WTC11 (cell line): Measurements from ENCODE around the gene MON2. TPM values are rescaled to one million over a fixed set of nuclear protein-coding genes. Genes with fewer than 3 reads are reported as not detected.
"Not testable (repeated sequence)": the region's sequence is repeated elsewhere in the genome, so short reads cannot be mapped to it uniquely, and the experiment has no call there.

ENCODE experiments used
- ATAC-seq: fragments of 200-7000 bp; cut with Tn5 transposase; 2 replicates; pipeline ENCODE4 v1.10.0; 2021; ENCODE audit warnings: mild to moderate bottlenecking, moderate library complexity
- CTCF ChIA-PET: fragments of 300-600 bp; sonication (Branson Sonifier 250); formaldehyde crosslinking; loops from one replicate; lab custom pipeline; 2021; ENCODE audit warnings: antibody characterized with exemption; lab: Charles Lee
- POLR2A ChIA-PET: fragments of 350-600 bp; sonication (Branson Sonifier 250); formaldehyde crosslinking; loops from one replicate; lab custom pipeline; 2021; ENCODE audit warnings: antibody characterized with exemption; lab: Charles Lee
- DNase-seq: peaks from one replicate; pipeline ENCODE4 v3.0.0; 2021; ENCODE audit warnings: low spot score
- H3K27ac Mint-ChIP-seq: 2 replicates; pipeline ENCODE4 v1.8.0; 2021; ENCODE audit warnings: mixed read lengths
- H3K27me3 Mint-ChIP-seq: 2 replicates; pipeline ENCODE4 v1.8.0; 2021; ENCODE audit warnings: low read depth, mild to moderate bottlenecking, moderate library complexity, mixed read lengths
- H3K36me3 Mint-ChIP-seq: 2 replicates; pipeline ENCODE4 v1.8.0; 2021; ENCODE audit warnings: mixed read lengths
- H3K4me1 Mint-ChIP-seq: 2 replicates; pipeline ENCODE4 v1.8.0; 2022; ENCODE audit warnings: mixed read lengths
- H3K4me3 Mint-ChIP-seq: 2 replicates; pipeline ENCODE4 v1.8.0; 2021; ENCODE audit warnings: mild to moderate bottlenecking, moderate library complexity, mixed read lengths
- H3K9me3 Mint-ChIP-seq: 2 replicates; pipeline ENCODE4 v1.8.0; 2021; ENCODE audit warnings: mixed read lengths
- EMX1 ChIP-seq: fragments of 250-450 bp; sonication (Bioruptor Pico); IDR thresholded peaks from 2 replicates; pipeline ENCODE4 v1.8.0; 2021; ENCODE audit warnings: mild to moderate bottlenecking
- ESRRA ChIP-seq: sonication (generic); formaldehyde crosslinking; IDR thresholded peaks from 2 replicates; pipeline ENCODE4 v1.8.1; 2022; ENCODE audit warnings: mild to moderate bottlenecking, missing genetic modification reagents, borderline replicate concordance
- IRF2 ChIP-seq: sonication (generic); formaldehyde crosslinking; IDR thresholded peaks from 2 replicates; pipeline ENCODE4 v1.8.0; 2022; ENCODE audit warnings: low read depth, missing genetic modification reagents, borderline replicate concordance
- MYBL2 ChIP-seq: sonication (generic); formaldehyde crosslinking; IDR thresholded peaks from 2 replicates; pipeline ENCODE4 v1.8.1; 2023; ENCODE audit warnings: mild to moderate bottlenecking, moderate library complexity, missing genetic modification reagents
- NFATC4 ChIP-seq: fragments of 250-450 bp; sonication (Bioruptor Pico); IDR thresholded peaks from 2 replicates; pipeline ENCODE4 v1.9.0; 2021; ENCODE audit warnings: mild to moderate bottlenecking
- NFYB ChIP-seq: sonication (generic); formaldehyde crosslinking; conservative IDR thresholded peaks from 2 replicates; pipeline ENCODE4 v1.8.0; 2022; ENCODE audit warnings: low read depth, missing genetic modification reagents
- NR1H2 ChIP-seq: sonication (generic); formaldehyde crosslinking; IDR thresholded peaks from 2 replicates; pipeline ENCODE4 v1.9.0; 2021; ENCODE audit warnings: mild to moderate bottlenecking, moderate library complexity, missing genetic modification reagents
- PRRX2 ChIP-seq: fragments of 250-450 bp; sonication (Bioruptor Pico); IDR thresholded peaks from 2 replicates; pipeline ENCODE4 v1.8.0; 2021; ENCODE audit warnings: mild to moderate bottlenecking
- SP1 ChIP-seq: sonication (generic); formaldehyde crosslinking; conservative IDR thresholded peaks from 2 replicates; pipeline ENCODE4 v1.8.1; 2022; ENCODE audit warnings: missing genetic modification reagents
- TEAD4 ChIP-seq: sonication (generic); formaldehyde crosslinking; IDR thresholded peaks from 2 replicates; pipeline ENCODE4 v1.8.0; 2022; ENCODE audit warnings: mild to moderate bottlenecking, missing genetic modification reagents
- ZNF219 ChIP-seq: sonication (generic); formaldehyde crosslinking; IDR thresholded peaks from 2 replicates; pipeline ENCODE4 v1.8.0; 2023; ENCODE audit warnings: missing genetic modification reagents, mild to moderate bottlenecking, borderline replicate concordance
- total RNA-seq: library from RNA; stranded (reverse); gene quantifications from 3 replicates; pipeline ENCODE4 v1.2.3, GENCODE V29; 2021
- TF ChIP-seq, protein P1 (sequence below): fragments of 250-450 bp; sonication (Bioruptor Pico); conservative IDR thresholded peaks from 2 replicates; pipeline ENCODE4 v1.9.0; 2021; ENCODE audit warnings: mild to moderate bottlenecking
- TF ChIP-seq, protein P2 (sequence below): sonication (generic); formaldehyde crosslinking; IDR thresholded peaks from 2 replicates; pipeline ENCODE4 v1.8.0; 2023; ENCODE audit warnings: missing genetic modification reagents
- TF ChIP-seq, protein P3 (sequence below): sonication (generic); formaldehyde crosslinking; IDR thresholded peaks from 2 replicates; pipeline ENCODE4 v1.8.1; 2023; ENCODE audit warnings: mild to moderate bottlenecking, missing genetic modification reagents, borderline replicate concordance
- TF ChIP-seq, protein P4 (sequence below): fragments of 250-450 bp; sonication (Bioruptor Pico); IDR thresholded peaks from 2 replicates; pipeline ENCODE4 v1.9.0; 2021; ENCODE audit warnings: mild to moderate bottlenecking
- TF ChIP-seq, protein P5 (sequence below): sonication (generic); formaldehyde crosslinking; IDR thresholded peaks from 2 replicates; pipeline ENCODE4 v1.8.0; 2023; ENCODE audit warnings: missing genetic modification reagents, mild to moderate bottlenecking, borderline replicate concordance

MON2 gene
- total RNA-seq, 1 experiment from 2014 or later, result 25.8 TPM

DNA sequence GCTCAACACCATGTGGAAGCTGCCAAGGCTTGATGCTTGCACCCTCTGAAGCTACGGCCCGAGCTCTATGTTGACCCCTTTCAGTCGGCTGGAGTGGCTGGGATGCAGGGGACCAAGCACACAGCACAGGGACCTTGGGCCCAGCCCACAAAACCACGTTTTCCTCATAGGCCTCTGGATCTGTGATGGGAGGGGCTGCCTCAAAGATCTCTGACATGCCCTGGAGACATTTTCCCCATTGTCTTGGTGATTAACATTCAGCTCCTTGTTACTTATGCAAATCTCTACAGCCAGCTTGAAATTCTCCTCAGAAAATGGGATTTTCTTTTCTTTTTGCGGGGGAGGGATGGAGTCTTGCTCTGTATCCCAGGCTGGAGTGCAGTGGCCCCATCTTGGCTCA, 46.3 kb downstream of the MON2 start (continued):
- TF ChIP-seq, protein P1, sequence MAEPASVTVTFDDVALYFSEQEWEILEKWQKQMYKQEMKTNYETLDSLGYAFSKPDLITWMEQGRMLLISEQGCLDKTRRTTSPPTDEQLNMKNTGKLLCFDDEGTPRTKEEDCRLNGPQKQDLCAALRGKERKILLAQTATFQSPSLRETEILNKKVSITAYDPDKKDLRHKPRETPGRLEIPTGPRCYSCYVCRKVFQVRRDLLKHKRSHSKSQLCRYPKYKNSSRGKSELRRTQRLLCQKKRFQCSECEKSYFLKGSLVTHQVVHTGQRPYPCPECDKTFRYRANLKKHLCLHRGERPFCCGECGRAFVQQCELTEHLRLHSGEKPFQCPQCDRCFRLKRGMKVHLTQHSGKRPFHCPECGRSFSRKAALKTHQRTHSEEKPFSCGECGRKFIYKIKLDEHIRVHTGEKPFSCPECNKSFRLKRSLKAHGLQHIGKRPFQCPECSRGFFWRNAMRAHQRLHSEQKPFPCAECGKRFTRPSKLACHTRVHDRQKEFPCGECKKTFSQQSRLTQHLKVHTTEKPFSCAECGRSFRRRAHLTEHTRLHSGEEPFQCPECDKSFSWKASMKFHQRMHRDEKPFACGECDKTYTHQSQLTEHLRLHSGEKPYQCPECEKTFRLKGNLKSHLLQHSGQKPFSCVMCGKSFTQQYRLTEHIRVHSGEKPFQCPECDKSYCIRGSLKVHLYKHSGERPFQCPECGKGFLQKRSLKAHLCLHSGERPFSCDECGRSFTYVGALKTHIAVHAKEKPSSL (CRISPR knock-in tag), result no peak
- no peak for TF ChIP-seq PRRX2
- no peak for TF ChIP-seq TEAD4 (CRISPR knock-in tag)
- no peak for TF ChIP-seq ESRRA (CRISPR knock-in tag)
- TF ChIP-seq NR1H2 (CRISPR knock-in tag), result no peak
- no peak for TF ChIP-seq NFYB (CRISPR knock-in tag)
- no peak for TF ChIP-seq IRF2 (CRISPR knock-in tag)

DNA sequence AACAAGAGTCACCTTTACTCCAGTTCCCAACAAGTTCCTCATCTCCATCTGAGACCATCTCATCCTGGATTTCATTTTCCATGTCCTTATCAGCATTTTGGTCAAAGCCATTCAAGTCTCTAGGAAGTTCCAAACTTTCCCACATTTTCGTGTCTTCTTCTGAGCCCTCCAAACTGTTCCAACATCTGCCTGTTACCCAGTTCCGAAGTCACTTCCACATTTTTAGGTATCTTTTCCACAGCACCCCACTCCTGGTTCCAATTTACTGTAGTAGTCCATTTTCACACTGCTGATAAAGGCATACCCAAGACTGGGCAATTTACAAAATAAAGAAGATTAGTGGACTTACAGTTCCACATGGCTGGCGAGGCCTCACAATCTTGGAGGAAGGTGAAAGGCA, 47.5 kb downstream of the MON2 start:
- ATAC-seq, H3K4me3 Mint-ChIP-seq: not testable (repeated sequence)
- H3K9me3 Mint-ChIP-seq, result peaks cover 54% of the 10 kb centered on the region

DNA sequence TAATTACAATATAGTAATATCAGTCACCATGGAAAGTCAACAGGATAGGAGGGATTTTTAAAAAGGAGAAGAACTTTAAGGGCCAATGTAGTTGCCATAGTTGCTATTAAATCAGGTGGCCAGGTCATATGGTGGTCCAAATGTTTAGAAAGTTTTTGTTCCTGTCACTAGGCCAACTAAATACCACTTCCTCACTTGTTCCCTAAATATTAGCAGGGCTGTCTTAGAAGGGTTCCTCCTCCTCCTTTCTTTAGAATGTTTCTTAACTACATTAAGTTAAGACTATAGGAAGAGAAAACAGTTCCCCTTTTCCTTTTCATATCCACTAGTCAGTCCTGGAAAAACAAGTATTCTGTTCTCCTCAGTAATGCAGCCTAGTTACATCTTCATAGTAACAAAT, 50.3 kb downstream of the MON2 start:
- no peak for DNase-seq
- Mint-ChIP-seq H3K9me3 (peaks cover 29% of the 10 kb centered on the region), H3K36me3 (peaks cover 32% of the 10 kb centered on the region), H3K4me3 (no peak overlapping the region)
- TF ChIP-seq EMX1, result no peak
- TF ChIP-seq NFATC4 (CRISPR knock-in tag), result no peak
- TF ChIP-seq, protein P2, sequence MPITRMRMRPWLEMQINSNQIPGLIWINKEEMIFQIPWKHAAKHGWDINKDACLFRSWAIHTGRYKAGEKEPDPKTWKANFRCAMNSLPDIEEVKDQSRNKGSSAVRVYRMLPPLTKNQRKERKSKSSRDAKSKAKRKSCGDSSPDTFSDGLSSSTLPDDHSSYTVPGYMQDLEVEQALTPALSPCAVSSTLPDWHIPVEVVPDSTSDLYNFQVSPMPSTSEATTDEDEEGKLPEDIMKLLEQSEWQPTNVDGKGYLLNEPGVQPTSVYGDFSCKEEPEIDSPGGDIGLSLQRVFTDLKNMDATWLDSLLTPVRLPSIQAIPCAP, result no peak
- TF ChIP-seq MYBL2 (CRISPR knock-in tag), result no peak
- no peak for TF ChIP-seq ESRRA (CRISPR knock-in tag)
- TF ChIP-seq SP1, result no peak
- TF ChIP-seq, protein P3, sequence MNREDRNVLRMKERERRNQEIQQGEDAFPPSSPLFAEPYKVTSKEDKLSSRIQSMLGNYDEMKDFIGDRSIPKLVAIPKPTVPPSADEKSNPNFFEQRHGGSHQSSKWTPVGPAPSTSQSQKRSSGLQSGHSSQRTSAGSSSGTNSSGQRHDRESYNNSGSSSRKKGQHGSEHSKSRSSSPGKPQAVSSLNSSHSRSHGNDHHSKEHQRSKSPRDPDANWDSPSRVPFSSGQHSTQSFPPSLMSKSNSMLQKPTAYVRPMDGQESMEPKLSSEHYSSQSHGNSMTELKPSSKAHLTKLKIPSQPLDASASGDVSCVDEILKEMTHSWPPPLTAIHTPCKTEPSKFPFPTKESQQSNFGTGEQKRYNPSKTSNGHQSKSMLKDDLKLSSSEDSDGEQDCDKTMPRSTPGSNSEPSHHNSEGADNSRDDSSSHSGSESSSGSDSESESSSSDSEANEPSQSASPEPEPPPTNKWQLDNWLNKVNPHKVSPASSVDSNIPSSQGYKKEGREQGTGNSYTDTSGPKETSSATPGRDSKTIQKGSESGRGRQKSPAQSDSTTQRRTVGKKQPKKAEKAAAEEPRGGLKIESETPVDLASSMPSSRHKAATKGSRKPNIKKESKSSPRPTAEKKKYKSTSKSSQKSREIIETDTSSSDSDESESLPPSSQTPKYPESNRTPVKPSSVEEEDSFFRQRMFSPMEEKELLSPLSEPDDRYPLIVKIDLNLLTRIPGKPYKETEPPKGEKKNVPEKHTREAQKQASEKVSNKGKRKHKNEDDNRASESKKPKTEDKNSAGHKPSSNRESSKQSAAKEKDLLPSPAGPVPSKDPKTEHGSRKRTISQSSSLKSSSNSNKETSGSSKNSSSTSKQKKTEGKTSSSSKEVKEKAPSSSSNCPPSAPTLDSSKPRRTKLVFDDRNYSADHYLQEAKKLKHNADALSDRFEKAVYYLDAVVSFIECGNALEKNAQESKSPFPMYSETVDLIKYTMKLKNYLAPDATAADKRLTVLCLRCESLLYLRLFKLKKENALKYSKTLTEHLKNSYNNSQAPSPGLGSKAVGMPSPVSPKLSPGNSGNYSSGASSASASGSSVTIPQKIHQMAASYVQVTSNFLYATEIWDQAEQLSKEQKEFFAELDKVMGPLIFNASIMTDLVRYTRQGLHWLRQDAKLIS, result no peak
- TF ChIP-seq, protein P4, sequence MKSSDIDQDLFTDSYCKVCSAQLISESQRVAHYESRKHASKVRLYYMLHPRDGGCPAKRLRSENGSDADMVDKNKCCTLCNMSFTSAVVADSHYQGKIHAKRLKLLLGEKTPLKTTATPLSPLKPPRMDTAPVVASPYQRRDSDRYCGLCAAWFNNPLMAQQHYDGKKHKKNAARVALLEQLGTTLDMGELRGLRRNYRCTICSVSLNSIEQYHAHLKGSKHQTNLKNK (CRISPR knock-in tag), result no peak
- no peak for TF ChIP-seq ZNF219 (CRISPR knock-in tag)
- TF ChIP-seq, protein P5, sequence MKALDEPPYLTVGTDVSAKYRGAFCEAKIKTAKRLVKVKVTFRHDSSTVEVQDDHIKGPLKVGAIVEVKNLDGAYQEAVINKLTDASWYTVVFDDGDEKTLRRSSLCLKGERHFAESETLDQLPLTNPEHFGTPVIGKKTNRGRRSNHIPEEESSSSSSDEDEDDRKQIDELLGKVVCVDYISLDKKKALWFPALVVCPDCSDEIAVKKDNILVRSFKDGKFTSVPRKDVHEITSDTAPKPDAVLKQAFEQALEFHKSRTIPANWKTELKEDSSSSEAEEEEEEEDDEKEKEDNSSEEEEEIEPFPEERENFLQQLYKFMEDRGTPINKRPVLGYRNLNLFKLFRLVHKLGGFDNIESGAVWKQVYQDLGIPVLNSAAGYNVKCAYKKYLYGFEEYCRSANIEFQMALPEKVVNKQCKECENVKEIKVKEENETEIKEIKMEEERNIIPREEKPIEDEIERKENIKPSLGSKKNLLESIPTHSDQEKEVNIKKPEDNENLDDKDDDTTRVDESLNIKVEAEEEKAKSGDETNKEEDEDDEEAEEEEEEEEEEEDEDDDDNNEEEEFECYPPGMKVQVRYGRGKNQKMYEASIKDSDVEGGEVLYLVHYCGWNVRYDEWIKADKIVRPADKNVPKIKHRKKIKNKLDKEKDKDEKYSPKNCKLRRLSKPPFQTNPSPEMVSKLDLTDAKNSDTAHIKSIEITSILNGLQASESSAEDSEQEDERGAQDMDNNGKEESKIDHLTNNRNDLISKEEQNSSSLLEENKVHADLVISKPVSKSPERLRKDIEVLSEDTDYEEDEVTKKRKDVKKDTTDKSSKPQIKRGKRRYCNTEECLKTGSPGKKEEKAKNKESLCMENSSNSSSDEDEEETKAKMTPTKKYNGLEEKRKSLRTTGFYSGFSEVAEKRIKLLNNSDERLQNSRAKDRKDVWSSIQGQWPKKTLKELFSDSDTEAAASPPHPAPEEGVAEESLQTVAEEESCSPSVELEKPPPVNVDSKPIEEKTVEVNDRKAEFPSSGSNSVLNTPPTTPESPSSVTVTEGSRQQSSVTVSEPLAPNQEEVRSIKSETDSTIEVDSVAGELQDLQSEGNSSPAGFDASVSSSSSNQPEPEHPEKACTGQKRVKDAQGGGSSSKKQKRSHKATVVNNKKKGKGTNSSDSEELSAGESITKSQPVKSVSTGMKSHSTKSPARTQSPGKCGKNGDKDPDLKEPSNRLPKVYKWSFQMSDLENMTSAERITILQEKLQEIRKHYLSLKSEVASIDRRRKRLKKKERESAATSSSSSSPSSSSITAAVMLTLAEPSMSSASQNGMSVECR (CRISPR knock-in tag), result no peak
- TF ChIP-seq, all 79 proteins: peak for 0
- peaks cover 7% of the 10 kb centered on the region for H3K4me1 Mint-ChIP-seq
- ChIA-PET POLR2A (interaction anchor here (0.5 kb wide), 1 partner anchor 639 kb away, joined by 4 read pairs; no protein-coding TSS in a partner anchor), CTCF (no interaction called here)
- H3K27me3 Mint-ChIP-seq, result no peaks in the 10 kb centered on the region
- ATAC-seq, result no peak
- H3K27ac Mint-ChIP-seq, result no peak overlapping the region

More for the DNA sequence above, 47.5 kb downstream of the MON2 start:
- H3K27me3 Mint-ChIP-seq, H3K4me1 Mint-ChIP-seq, H3K27ac Mint-ChIP-seq, CTCF ChIA-PET, DNase-seq, POLR2A ChIA-PET: not testable (repeated sequence)
- H3K36me3 Mint-ChIP-seq, result peaks cover 60% of the 10 kb centered on the region
